ENCODE data around the gene STK24. TPM values are rescaled to one million over a fixed set of nuclear protein-coding genes. Genes with fewer than 3 reads are reported as not detected.
A peak's percentile ranks its signal among the peaks of the same experiment; 100 is the strongest.

STK24 gene
- total RNA-seq, 1 donor from 2014 or later, result 19.8 TPM

DNA sequence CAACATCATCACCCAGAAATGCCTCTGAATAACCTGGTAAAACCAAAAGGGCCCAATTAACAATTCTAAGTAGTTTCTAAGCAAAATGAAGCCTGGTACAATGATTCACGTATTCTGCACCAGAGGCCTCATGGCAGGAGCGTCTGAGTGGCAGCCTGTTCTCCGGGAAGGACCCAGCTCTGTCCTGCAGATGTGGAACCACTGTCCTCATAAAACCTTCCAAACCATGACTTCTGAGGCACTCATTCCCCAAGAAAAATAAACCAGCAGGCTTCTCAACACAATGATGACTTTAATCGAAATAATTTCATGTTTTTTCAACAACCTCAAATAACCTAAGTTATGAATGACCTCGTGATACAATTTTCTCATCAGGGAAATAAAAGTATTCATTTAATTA, 89.9 kb downstream of the STK24 start:
- no peak overlapping the region for H3K27ac ChIP-seq (ENCODE audit: low read depth, low read length)
- H3K4me3 ChIP-seq (ENCODE audit: low read length in 3 of 3), result no peak overlapping the region
- H3K9me3 ChIP-seq (ENCODE audit: control insufficient read depth in 3 of 3, low read length in 3 of 3), result no peaks in the 10 kb centered on the region
- no peak overlapping the region for H3K9ac ChIP-seq (ENCODE audit: low read depth in 1 of 3, low read length in 3 of 3)
- peaks cover 57 to 79% (median 63%) of the 10 kb centered on the region in 3 donors for H3K4me1 ChIP-seq (ENCODE audit: control insufficient read depth in 3 of 3, insufficient read depth in 3 of 3, low read length in 3 of 3)
- H3K36me3 ChIP-seq (ENCODE audit: control insufficient read depth in 3 of 3, insufficient read depth in 3 of 3, low read length in 3 of 3), result peaks cover 0 to 1% (median 0%) of the 10 kb centered on the region in 3 donors
- no peaks in the 10 kb centered on the region for H3K27me3 ChIP-seq (ENCODE audit: control insufficient read depth in 3 of 3, insufficient read depth in 3 of 3, low read length in 3 of 3)

DNA sequence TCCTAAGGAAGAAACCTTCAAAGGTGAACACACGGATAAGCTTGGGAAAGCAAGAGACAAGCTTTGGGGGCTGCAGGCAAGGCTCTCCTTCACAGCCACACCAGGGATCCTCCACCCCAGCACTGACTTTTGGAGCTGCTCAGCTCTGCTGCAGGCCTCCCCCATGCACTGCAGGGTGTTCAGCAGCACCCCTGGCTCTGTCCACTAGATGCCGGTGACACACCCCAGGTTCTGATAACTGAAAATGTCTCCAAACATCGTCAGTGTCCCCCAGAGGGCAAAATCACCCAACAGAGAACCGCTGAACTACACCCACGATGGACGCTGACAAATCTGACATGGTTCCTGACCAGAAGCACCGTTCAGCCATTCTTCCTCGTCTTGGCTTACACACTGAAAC, 90.5 kb downstream of the STK24 start:
- Histone ChIP-seq H3K4me3 (ENCODE audit: low read length in 3 of 3) (no peak overlapping the region), H3K9ac (ENCODE audit: low read depth in 1 of 3, low read length in 3 of 3) (no peak overlapping the region), H3K9me3 (ENCODE audit: control insufficient read depth in 3 of 3, low read length in 3 of 3) (no peaks in the 10 kb centered on the region), H3K36me3 (ENCODE audit: control insufficient read depth in 3 of 3, insufficient read depth in 3 of 3, low read length in 3 of 3) (peaks cover 0 to 1% (median 0%) of the 10 kb centered on the region in 3 donors), H3K4me1 (ENCODE audit: control insufficient read depth in 3 of 3, insufficient read depth in 3 of 3, low read length in 3 of 3) (peaks cover 63 to 85% (median 69%) of the 10 kb centered on the region in 3 donors), H3K27ac (ENCODE audit: low read depth, low read length) (no peak overlapping the region), H3K27me3 (ENCODE audit: control insufficient read depth in 3 of 3, insufficient read depth in 3 of 3, low read length in 3 of 3) (no peaks in the 10 kb centered on the region)

GRCh38 chr13:98485561-98485960, 91.3 kb downstream of the STK24 start:
- Histone ChIP-seq H3K4me1 (ENCODE audit: control insufficient read depth in 3 of 3, insufficient read depth in 3 of 3, low read length in 3 of 3) (peaks cover 65 to 84% (median 68%) of the 10 kb centered on the region in 3 donors), H3K27ac (ENCODE audit: low read depth, low read length) (peak overlapping the region; percentile 81)

DNA sequence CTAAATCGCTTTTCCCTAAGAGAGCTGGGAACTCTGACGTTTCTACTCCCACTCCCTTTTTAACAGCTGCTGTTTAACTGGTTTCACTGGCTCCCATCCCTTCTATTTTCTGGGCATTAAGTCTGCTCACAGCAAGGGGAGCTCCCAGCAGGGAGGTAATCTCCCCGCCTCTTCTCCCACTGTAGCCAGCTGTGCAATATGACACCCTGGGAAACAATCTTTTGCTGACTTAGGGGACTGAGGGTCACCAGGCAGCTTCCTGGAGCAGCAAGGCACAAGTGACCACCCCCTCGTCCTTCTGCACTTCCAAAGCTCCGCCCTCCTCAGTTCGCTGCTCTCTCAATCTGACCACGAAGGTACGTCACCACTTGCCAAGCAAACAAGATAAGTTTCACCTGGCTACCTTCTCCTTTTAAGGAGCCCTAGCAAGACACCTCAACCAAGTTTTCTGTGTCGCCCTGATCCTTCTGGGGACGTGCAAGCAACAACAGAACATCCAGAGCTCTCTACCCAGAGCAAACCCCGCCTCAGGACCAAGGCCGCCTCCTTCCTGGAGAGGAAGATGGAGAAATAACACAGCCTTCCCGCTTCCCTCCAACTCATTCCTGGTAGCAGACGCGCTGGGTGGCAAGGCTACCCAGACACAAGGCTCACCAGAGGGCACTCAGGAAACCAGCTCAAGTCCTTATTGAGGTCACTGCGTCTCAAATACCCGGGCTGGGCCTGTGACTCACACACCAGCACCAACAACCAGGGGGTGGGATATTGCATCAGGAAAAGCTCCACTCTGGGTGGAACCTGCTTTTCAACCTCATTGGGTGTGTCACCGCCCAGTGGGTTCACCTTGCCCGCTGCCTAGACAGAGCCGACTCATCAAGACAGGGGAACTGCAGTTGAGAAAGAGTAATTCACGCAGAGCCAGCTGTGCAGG, 92.4 kb downstream of the STK24 start:
- Histone ChIP-seq H3K27ac (ENCODE audit: low read depth, low read length) (peak overlapping the region; percentile 81), H3K4me3 (ENCODE audit: low read length in 3 of 3) (peak overlapping the region; percentile 25 to 50 (median 42)), H3K9ac (ENCODE audit: low read depth in 1 of 3, low read length in 3 of 3) (peak overlapping the region; percentile 60 to 77 (median 71))

More at GRCh38 chr13:98485561-98485960, 91.3 kb downstream of the STK24 start:
- H3K36me3 ChIP-seq (ENCODE audit: control insufficient read depth in 3 of 3, insufficient read depth in 3 of 3, low read length in 3 of 3), result no peaks in the 10 kb centered on the region
- H3K4me3 ChIP-seq (ENCODE audit: low read length in 3 of 3), result no peak overlapping the region
- no peak overlapping the region for H3K9ac ChIP-seq (ENCODE audit: low read depth in 1 of 3, low read length in 3 of 3)
- H3K9me3 ChIP-seq (ENCODE audit: control insufficient read depth in 3 of 3, low read length in 3 of 3), result no peaks in the 10 kb centered on the region
- H3K27me3 ChIP-seq (ENCODE audit: control insufficient read depth in 3 of 3, insufficient read depth in 3 of 3, low read length in 3 of 3), result no peaks in the 10 kb centered on the region

DNA sequence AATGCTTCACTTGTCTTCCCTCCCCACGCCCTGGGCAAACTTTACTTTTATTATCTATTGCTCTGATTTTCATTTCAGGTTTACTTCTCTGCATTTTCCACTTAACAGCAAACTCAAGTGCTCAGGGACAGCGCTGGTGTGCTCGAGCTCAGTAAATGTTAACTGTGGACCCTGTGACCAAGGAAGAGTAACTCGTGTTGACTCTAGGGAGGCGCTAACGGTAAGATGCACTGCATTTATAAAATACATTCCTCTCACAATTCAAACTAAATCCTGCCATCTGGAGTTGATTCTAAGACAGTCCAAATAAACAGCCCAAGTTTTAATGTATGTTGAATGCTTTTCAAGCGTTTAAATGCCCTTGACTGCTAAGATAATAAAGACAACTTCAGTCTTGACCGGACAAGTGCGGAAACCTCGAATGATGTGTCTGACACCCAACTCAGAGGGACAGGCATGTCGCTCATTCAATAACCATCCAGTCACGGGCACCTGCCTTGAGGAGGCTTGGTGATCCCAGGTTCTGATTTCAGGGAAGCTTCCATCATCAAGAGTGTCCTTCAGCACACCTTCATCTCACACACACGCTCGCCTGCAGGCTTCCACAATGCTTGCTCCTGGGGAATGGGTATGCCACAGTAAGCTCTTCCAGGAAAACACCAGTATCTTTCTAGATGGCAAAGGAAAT, 93.2 kb downstream of the STK24 start:
- H3K36me3 ChIP-seq (ENCODE audit: control insufficient read depth in 3 of 3, insufficient read depth in 3 of 3, low read length in 3 of 3), result no peaks in the 10 kb centered on the region
- H3K27me3 ChIP-seq (ENCODE audit: control insufficient read depth in 3 of 3, insufficient read depth in 3 of 3, low read length in 3 of 3), result no peaks in the 10 kb centered on the region
- peak overlapping the region; percentile 81 for H3K27ac ChIP-seq (ENCODE audit: low read depth, low read length)
- no peaks in the 10 kb centered on the region for H3K9me3 ChIP-seq (ENCODE audit: control insufficient read depth in 3 of 3, low read length in 3 of 3)
- peak overlapping the region; percentile 65 to 79 (median 71) for H3K9ac ChIP-seq (ENCODE audit: low read depth in 1 of 3, low read length in 3 of 3)
- peak overlapping the region; percentile 25 to 50 (median 42) for H3K4me3 ChIP-seq (ENCODE audit: low read length in 3 of 3)
- H3K4me1 ChIP-seq (ENCODE audit: control insufficient read depth in 3 of 3, insufficient read depth in 3 of 3, low read length in 3 of 3), result peaks cover 58 to 79% (median 59%) of the 10 kb centered on the region in 3 donors

More for the DNA sequence above, 92.4 kb downstream of the STK24 start:
- Histone ChIP-seq H3K36me3 (ENCODE audit: control insufficient read depth in 3 of 3, insufficient read depth in 3 of 3, low read length in 3 of 3) (no peaks in the 10 kb centered on the region), H3K4me1 (ENCODE audit: control insufficient read depth in 3 of 3, insufficient read depth in 3 of 3, low read length in 3 of 3) (peaks cover 59 to 81% (median 60%) of the 10 kb centered on the region in 3 donors), H3K9me3 (ENCODE audit: control insufficient read depth in 3 of 3, low read length in 3 of 3) (no peaks in the 10 kb centered on the region), H3K27me3 (ENCODE audit: control insufficient read depth in 3 of 3, insufficient read depth in 3 of 3, low read length in 3 of 3) (no peaks in the 10 kb centered on the region)

- Histone ChIP-seq H3K4me3 (ENCODE audit: low read length in 3 of 3) (peak overlapping the region; percentile 41 to 63 (median 58)), H3K36me3 (ENCODE audit: control insufficient read depth in 3 of 3, insufficient read depth in 3 of 3, low read length in 3 of 3) (no peaks in the 10 kb centered on the region), H3K27ac (ENCODE audit: low read depth, low read length) (peak overlapping the region; percentile 81), H3K4me1 (ENCODE audit: control insufficient read depth in 3 of 3, insufficient read depth in 3 of 3, low read length in 3 of 3) (peaks cover 54 to 83% (median 65%) of the 10 kb centered on the region in 3 donors), H3K9ac (ENCODE audit: low read depth in 1 of 3, low read length in 3 of 3) (peak overlapping the region; percentile 59 to 79 (median 65)), H3K9me3 (ENCODE audit: control insufficient read depth in 3 of 3, low read length in 3 of 3) (no peaks in the 10 kb centered on the region), H3K27me3 (ENCODE audit: control insufficient read depth in 3 of 3, insufficient read depth in 3 of 3, low read length in 3 of 3) (no peaks in the 10 kb centered on the region)
Measured at GRCh38 chr13:98482476-98483444, 94.1 kb downstream of the STK24 start.

GRCh38 chr13:98480915-98481877, 95.7 kb downstream of the STK24 start:
- no peaks in the 10 kb centered on the region for H3K27me3 ChIP-seq (ENCODE audit: control insufficient read depth in 3 of 3, insufficient read depth in 3 of 3, low read length in 3 of 3)
- no peak overlapping the region for H3K4me3 ChIP-seq (ENCODE audit: low read length in 3 of 3)
- peak overlapping the region; percentile 25 for H3K27ac ChIP-seq (ENCODE audit: low read depth, low read length)
- H3K9me3 ChIP-seq (ENCODE audit: control insufficient read depth in 3 of 3, low read length in 3 of 3), result no peaks in the 10 kb centered on the region
- H3K4me1 ChIP-seq (ENCODE audit: control insufficient read depth in 3 of 3, insufficient read depth in 3 of 3, low read length in 3 of 3), result peaks cover 60 to 77% (median 73%) of the 10 kb centered on the region in 3 donors
- no peaks in the 10 kb centered on the region for H3K36me3 ChIP-seq (ENCODE audit: control insufficient read depth in 3 of 3, insufficient read depth in 3 of 3, low read length in 3 of 3)
- peak overlapping the region in 1 of 3 donors; percentile 23 for H3K9ac ChIP-seq (ENCODE audit: low read depth in 1 of 3, low read length in 3 of 3)

DNA sequence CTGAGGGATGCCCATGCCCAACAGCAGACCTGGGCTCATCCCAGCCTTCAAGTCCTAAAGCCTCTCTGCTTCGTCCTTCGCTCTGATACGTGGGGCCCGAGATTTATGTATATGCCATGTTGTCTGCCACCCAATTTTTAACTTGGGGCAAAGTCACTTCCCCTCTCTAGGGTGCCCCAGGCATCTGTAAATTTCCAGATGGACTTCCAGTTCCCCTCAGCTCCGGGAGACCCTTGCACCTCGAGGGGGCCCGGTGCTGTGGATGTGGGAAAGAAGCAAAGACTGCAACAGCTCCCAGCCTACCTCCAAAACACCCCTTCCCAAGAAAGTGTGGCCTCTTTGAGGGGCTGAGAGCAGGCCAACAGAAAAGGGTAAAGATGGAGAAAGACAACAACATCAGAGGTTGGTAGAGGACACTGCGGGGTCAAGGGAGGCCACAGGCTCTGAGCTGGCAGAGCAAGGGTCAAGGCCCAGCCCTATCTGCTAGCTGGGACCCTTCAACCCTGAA, 97.4 kb downstream of the STK24 start:
- Histone ChIP-seq H3K4me3 (ENCODE audit: low read length in 3 of 3) (no peak overlapping the region), H3K9me3 (ENCODE audit: control insufficient read depth in 3 of 3, low read length in 3 of 3) (no peaks in the 10 kb centered on the region), H3K9ac (ENCODE audit: low read depth in 1 of 3, low read length in 3 of 3) (peak overlapping the region in 1 of 3 donors; percentile 38), H3K27ac (ENCODE audit: low read depth, low read length) (no peak overlapping the region), H3K36me3 (ENCODE audit: control insufficient read depth in 3 of 3, insufficient read depth in 3 of 3, low read length in 3 of 3) (peaks cover 3 to 5% (median 4%) of the 10 kb centered on the region in 3 donors), H3K27me3 (ENCODE audit: control insufficient read depth in 3 of 3, insufficient read depth in 3 of 3, low read length in 3 of 3) (no peaks in the 10 kb centered on the region), H3K4me1 (ENCODE audit: control insufficient read depth in 3 of 3, insufficient read depth in 3 of 3, low read length in 3 of 3) (peaks cover 46 to 64% (median 64%) of the 10 kb centered on the region in 3 donors)
